Measurements from ENCODE around the gene SLC26A9.

The SLC26A9 gene

DNA sequence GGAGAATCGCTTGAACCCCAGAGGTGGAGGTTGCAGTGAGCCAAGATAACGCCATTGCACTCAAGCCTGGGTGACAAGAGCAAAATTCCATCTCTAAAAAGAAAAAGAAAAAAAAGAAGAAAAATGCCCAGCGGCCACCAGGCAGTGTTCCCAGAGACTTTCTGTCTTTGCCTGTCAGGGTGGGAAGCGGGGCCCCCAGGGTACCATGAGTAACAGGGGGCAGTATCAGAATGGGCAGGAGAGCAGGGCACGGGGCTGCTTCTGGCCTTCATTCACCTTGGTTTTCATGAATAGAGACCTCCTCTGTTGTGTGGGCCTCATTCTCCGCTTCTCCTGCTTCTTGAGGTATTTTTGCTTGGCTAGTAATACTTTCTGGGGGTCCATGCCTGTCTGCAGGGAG lies 20.4 kb downstream of the SLC26A9 start:
- TF ChIP-seq, protein P1, sequence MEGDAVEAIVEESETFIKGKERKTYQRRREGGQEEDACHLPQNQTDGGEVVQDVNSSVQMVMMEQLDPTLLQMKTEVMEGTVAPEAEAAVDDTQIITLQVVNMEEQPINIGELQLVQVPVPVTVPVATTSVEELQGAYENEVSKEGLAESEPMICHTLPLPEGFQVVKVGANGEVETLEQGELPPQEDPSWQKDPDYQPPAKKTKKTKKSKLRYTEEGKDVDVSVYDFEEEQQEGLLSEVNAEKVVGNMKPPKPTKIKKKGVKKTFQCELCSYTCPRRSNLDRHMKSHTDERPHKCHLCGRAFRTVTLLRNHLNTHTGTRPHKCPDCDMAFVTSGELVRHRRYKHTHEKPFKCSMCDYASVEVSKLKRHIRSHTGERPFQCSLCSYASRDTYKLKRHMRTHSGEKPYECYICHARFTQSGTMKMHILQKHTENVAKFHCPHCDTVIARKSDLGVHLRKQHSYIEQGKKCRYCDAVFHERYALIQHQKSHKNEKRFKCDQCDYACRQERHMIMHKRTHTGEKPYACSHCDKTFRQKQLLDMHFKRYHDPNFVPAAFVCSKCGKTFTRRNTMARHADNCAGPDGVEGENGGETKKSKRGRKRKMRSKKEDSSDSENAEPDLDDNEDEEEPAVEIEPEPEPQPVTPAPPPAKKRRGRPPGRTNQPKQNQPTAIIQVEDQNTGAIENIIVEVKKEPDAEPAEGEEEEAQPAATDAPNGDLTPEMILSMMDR (IDR thresholded peaks at IDR 0.05; ENCODE audit: insufficient read depth, low read depth, low read length, missing control alignments) = no peak
- DNase-seq (ENCODE audit: low read depth) = no peak
- no peak overlapping the region for H3K4me3 ChIP-seq (ENCODE audit: low read depth, low read length)

DNA sequence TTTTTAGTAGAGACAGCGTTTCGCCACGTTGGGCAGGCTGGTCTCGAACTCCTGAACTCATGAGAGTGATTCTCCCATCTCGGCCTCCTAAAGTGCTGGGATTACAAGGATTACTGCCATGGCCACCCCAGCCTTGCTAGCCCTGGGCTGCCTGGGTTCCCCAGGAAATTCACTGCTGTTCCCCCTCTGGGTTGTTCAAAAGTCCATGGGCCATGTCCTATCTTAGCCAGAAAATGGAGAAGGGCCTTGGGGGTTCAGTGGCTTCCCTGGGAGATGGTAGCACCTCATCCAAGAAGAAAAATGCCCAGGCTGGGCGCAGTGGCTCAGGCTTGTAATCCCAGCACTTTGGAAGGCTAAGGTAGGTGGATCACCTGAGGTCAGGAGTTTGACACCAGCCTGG lies 20.9 kb downstream of the SLC26A9 start:
- TF ChIP-seq, protein P1 (IDR thresholded peaks at IDR 0.05; ENCODE audit: insufficient read depth, low read depth, low read length, missing control alignments) = no peak
- DNase-seq (ENCODE audit: low read depth) = no peak
- no peak overlapping the region for H3K4me3 ChIP-seq (ENCODE audit: low read depth, low read length)

DNA sequence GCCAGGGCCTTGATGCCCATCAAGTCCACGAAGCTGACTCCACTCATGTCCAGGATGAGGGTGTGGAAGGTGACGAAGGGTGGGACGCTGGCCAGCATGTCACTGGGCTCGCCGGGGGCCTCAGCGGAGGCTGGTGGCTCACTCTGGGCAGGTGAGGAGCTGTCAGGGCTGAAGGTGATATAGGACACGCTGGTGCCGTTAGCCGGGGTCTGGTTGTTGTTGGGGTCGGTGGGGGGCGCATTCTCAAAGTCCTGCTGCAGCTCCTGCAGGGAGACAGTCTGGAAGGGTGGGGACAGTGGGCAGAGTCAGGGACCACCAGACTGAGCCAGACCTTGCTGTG lies 21.7 kb downstream of the SLC26A9 start:
- no peak for DNase-seq (ENCODE audit: low read depth)
- TF ChIP-seq, protein P1 (IDR thresholded peaks at IDR 0.05; ENCODE audit: insufficient read depth, low read depth, low read length, missing control alignments) = no peak

DNA sequence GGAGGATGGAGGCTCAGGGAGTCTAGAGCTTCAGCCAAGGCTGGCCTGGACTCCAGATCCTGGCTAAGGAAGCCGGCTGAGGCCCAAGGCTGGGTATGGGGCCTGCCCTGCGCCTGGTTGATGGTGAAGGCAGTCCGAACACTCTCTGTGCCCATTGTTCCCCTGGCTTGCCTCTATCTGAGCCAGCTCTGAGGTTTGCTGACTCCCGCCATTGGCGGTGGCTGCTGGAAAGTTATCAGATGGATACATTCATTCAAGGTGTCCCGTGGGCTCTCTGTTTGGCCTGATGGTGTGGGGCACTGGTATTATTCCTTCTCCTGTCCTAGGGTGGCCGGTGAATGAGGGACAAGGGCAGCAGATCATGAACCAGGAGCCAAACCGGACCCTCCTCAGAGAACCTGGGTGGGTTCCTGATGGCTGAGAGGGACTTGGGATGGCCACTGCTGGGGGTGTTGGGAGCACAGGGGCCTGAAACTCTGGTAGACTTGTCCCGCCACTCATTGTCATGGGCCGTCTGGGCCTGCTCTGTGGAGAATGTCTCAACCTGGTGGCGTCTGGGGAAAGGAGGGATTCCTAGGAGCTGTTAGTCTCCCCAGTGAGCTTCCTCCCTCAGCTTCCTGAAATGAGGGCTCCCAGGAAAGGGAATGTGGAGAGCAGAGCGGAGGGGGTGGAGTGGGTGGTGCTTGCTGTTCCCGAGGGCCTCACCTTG lies 22.2 kb downstream of the SLC26A9 start:
- DNase-seq (ENCODE audit: low read depth) = no peak
- TF ChIP-seq, protein P1 (IDR thresholded peaks at IDR 0.05; ENCODE audit: insufficient read depth, low read depth, low read length, missing control alignments) = no peak
- no peak overlapping the region for H3K4me3 ChIP-seq (ENCODE audit: low read depth, low read length)

More for the DNA sequence above, 21.7 kb downstream of the SLC26A9 start:
- H3K4me3 ChIP-seq (ENCODE audit: low read depth, low read length) = no peak overlapping the region

DNA sequence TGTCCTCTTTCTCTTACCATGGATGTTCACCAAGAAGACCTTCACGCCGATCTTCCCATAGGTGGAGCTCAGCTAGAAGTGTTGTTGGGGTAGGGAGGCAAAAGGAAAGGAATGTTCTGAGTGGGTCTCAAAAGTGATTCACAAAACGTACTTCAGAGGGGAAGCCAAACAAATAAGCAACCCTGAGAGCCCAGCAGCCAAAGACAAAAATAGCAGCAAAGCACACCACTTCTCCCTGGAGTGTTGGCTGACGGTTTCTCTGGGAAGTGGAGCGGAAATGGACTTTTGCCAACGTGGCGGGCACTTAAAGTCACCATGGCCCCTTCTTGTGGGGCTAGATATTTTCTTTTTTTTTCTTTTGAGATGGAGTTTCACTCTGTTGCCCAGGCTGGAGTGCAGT lies 23.1 kb downstream of the SLC26A9 start:
- no peak overlapping the region for H3K4me3 ChIP-seq (ENCODE audit: low read depth, low read length)
- TF ChIP-seq, protein P1 (IDR thresholded peaks at IDR 0.05; ENCODE audit: insufficient read depth, low read depth, low read length, missing control alignments) = no peak
- no peak for DNase-seq (ENCODE audit: low read depth)

DNA sequence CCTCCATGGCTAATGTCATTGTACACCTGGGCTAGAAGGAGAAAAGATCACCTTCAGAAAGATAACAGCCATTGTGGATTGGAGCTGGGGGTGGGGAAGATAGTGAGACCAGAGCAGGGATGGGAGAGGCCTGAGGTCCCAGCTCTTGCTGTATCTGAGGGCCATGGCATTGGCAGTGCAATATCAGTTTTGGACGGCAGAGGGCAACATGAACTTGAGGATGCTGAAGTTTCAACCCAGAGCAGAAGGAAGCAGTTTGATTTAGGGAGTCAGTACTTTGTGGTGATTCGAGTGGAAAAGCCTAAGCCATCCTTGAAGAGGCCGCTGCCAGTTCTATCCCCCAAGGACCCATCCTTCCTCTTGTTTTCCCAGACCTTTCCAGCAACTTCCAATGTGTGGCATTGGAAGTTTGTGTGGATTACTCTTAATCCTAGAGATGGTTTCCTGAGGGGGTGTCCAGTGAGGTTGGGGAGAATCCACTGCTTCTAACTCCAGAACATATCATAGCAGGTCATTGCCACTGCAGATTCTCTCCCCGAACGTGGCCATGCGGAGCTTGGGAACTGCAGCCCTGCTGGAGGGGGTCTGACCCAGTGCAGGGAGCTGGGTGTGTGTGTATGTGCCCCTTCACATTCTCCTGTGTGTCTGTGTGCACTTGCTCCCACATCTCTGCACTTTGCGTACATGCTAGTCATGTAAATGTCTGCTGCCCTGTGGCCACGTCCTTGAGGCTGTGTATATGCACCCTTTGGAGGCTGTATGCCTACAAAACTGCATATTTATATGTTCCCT lies 24.1 kb downstream of the SLC26A9 start:
- TF ChIP-seq, protein P1 (IDR thresholded peaks at IDR 0.05; ENCODE audit: insufficient read depth, low read depth, low read length, missing control alignments) = peak; percentile 91
- peak; percentile 86 for DNase-seq (ENCODE audit: low read depth)
- no peak overlapping the region for H3K4me3 ChIP-seq (ENCODE audit: low read depth, low read length)
